ENCODE data around the gene MTCP1.

The MTCP1 gene

GRCh38 chrX:155053656-155054055, 17.3 kb downstream of the MTCP1 start:
- DNase-seq (ENCODE audit: low spot score), result no peak

GRCh38 chrX:155052738-155053498, 18.0 kb downstream of the MTCP1 start:
- DNase-seq (ENCODE audit: low spot score), result no peak

DNA sequence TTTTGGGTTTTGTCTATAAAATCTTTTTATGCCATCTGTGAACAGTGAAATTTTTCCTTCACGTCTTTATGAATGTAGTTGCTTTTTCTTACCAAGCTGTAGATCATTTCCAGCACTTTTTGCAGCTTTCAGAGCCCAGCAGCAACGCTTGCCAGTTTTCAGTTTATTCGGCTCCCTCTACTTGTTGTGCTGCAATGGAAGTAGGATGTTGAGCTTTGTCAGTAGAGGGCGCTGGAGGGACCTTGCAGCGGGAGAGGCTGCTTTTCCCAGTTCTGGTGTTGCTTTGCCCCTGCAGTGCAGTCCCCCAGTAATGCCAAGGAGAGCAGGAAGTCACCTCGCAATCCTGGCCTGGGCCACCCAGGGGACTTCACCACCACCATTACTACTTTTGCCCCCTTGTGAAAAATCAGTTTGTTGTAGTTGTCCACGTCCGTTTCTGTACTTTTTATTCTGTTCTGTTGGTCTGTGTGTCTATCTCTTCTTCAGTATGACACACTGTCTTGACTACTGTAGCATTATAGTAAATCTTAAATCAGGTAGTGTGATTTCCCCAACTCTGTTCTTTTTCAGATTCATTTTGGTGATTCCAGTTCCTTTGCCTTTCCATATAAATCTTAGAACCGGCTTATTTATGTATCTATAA, 21.8 kb downstream of the MTCP1 start:
- DNase-seq (ENCODE audit: low spot score), result peak; percentile 75

GRCh38 chrX:155046811-155047528, 24.0 kb downstream of the MTCP1 start:
- DNase-seq (ENCODE audit: low spot score), result no peak

GRCh38 chrX:155046129-155046810, 24.7 kb downstream of the MTCP1 start:
- no peak for DNase-seq (ENCODE audit: low spot score)

DNA sequence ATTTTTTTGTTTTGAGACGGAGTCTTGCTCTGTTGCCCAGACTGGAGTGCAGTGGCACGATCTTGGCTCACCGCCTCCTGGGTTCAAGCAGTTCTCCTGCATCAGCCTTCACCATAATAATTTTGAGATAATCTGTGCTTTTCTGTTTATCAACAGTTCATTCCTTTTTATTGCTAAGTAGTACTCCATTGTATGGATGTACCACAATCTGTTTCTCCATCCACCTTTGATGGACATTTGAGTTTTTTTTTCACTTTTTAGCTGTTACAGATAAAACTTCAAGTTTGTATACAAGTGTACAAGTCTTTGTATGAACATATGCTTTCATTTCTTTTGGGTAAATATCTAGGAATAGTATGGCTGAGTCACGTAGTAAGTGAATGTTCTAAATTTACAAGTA, 35.2 kb downstream of the MTCP1 start:
- no peak for DNase-seq (ENCODE audit: low spot score)

DNA sequence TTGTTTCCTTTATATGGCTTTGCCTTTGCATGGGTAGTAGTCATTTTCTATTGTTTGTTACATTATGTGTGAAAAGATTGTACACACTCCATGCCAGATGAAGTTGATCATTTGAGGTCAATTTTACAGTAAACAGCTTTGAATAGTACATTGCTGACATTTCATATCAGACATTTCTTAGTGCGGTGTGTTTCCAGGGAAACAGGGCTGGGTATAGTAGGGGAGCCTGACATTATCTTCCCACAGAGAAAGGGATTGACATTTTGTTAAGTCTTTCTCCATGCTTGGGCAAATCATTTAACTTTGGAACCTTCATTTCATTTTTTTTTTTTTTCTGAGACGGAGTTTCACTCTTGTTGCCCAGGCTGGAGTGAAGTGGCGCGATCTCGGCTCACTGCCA, 39.3 kb downstream of the MTCP1 start:
- no peak for DNase-seq (ENCODE audit: low spot score)

GRCh38 chrX:155028877-155029291, 42.1 kb downstream of the MTCP1 start:
- no peak for DNase-seq (ENCODE audit: low spot score)

- DNase-seq (ENCODE audit: low spot score), result no peak
These were observed 42.8 kb downstream of the MTCP1 start for GRCh38 chrX:155028129-155028528.

DNA sequence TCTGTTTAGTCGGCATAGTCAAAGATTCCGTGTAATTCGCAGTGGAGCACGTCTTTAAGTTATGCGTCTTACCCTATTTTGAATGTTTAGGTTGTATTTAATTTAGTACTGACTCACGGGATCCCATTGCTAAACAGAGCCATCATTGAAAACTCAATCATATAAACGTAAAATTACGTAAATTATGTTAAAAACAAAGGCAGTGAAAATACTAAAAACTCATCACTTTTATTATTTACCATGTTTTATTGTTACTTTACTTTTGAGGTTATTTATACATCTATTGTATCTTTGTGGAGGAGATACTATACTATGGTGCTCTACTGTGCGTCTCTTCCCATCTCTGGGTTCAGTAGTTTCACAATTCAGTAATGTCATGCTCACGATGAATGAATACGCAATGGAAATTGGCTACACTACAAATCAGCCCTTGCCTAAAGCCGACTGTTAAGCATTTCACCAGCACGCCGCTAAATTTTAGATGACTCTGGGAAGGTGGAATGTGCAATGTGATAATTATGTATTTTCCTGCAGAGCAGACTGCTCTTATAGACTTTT, 43.3 kb downstream of the MTCP1 start:
- DNase-seq (ENCODE audit: low spot score), result peak; percentile 8

- DNase-seq (ENCODE audit: low spot score), result peak; percentile 93
These were observed 44.0 kb downstream of the MTCP1 start, which contains the start of gene FUNDC2 for GRCh38 chrX:155026727-155027508. FUNDC2 (plus strand) TSS chrX:155026844; CDS start chrX:155026939, 95 bp downstream.

DNA sequence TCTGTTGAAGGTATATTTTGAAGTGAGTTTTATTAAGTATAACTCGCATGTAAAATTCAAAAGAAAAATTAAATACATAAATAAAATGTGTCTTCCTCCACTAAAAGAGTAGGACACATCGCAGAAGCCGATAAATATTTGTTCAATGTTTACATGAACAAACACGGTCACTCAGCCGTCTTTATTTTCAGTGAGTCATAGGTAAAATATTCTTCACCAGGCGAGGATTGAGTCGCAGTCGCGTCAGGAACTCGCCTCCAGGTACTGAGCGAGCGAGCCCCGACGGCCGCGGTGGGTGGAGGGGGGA, 44.6 kb downstream of the MTCP1 start:
- no peak for DNase-seq (ENCODE audit: low spot score)

DNA sequence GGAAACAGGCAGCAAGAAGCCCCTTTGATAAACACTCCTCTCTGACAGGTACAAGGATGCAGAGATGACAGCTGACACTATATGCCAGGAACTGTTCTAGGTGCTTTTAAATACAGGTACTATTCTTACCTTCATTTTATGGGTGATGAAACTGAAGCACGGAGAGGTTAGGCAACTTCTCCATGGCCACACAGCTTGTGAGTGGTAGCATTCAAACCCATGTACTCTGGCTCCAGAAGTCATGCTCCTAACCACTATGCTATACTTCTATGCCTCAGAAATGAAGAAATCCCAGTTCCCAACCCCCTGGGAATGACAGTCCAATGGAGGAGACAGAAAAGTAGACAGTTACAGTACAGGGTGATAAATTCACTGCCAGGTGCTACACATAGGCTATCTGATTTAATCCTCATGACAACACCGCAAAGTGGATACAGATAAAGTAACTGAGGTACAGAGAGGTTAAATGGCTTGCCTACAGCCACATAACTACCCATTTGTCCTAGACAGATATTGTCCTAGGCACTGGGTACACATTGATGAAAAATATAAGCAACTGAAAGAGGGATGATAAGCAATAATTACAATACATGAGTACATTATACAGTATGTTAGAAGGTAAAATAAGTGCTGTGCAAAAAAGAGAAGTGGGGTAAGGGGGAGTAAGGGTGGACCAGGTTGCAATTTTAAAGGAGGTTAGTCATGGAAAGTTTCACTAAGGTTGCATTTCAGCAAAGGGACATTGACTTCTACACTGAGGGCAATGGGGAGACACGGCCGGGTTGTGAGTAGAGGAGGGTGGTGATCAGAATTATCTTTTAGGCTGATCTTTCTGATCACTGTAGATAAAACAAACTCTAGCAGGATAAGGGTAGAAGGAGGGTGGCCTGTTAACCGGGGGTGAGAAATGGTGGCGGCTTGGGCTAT, 46.8 kb downstream of the MTCP1 start:
- no peak for DNase-seq (ENCODE audit: low spot score)

DNA sequence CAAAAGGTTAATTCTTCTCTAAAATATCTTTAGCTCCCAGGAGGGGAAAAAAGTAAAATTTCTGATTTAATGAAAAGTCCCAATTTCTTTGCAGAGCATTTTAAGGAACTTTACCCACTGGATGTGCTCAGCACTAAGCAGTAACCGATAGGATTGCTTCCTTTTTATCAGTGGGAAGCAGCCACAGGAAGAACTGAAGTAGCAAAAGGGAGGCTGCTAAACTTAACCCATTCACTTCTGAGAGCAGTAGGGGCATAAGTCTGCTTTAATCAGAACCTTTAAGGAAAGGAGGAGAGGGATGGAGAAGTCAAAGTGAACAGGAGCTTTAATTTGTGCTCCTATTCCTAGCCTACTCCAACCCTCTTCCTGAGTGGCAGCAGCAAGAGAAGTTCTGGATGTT, 48.4 kb downstream of the MTCP1 start, which contains the start of gene F8:
Gene F8 (minus strand): TSS at position 139 of the 400 bp plus-strand sequence. CDS start 171 bp downstream, outside the sequence.
- no peak for DNase-seq (ENCODE audit: low spot score)

DNA sequence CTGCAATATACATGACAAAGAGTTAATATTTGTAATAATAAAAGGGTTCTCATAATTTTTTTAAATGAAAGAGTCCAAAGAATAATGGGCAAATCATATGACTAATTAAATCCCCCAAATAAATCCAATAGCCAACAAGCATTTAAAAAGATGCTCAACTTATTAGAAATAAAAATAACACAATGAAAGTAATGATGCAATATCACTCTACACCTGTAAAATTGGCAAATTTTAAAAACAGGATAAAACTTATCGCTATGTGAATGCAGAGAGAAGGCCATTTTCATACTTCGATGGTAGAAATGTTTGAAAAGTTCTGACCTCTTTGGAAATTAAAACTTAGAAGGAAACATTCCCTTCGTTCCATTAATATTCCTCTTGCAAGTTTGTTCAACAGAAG, 50.3 kb downstream of the MTCP1 start:
- DNase-seq (ENCODE audit: low spot score), result no peak

Data from Ammon's horn (tissue), 1 donor.